Measurements from ENCODE around the gene SYTL1. TPM values are rescaled to one million over a fixed set of nuclear protein-coding genes. Genes with fewer than 3 reads are reported as not detected.

SYTL1 gene
- total RNA-seq, 2 experiments from 2014 or later: 83.5 to 106 TPM

GRCh38 chr1:27302612-27303011 is 39.2 kb upstream of the SYTL1 start:
- Mint-ChIP-seq H3K9me3 (no peaks in the 10 kb centered on the region), H3K36me3 (ENCODE audit: low read depth) (peaks cover 3% of the 10 kb centered on the region), H3K27ac (no peak overlapping the region), H3K4me1 (peaks cover 1% of the 10 kb centered on the region), H3K27me3 (no peaks in the 10 kb centered on the region), H3K4me3 (no peak overlapping the region)
- DNase-seq: no peak
- POLR2A ChIA-PET: no interaction called here
- CTCF ChIA-PET: interaction anchor here (0.7 to 7.5 kb wide), 13 partner anchors 9 to 670 kb away, joined by 3 to 112 read pairs (median 5); partner anchors contain the start of genes GPR3 and MAP3K6

- no peak for DNase-seq
- Mint-ChIP-seq H3K36me3 (ENCODE audit: low read depth) (peaks cover 3% of the 10 kb centered on the region), H3K27ac (no peak overlapping the region), H3K4me1 (peaks cover 1% of the 10 kb centered on the region), H3K27me3 (no peaks in the 10 kb centered on the region), H3K9me3 (no peaks in the 10 kb centered on the region), H3K4me3 (no peak overlapping the region)
- POLR2A ChIA-PET: no interaction called here
- CTCF ChIA-PET: interaction anchor here (1.2 to 5.3 kb wide), 6 partner anchors 54 to 306 kb away, joined by 3 to 33 read pairs (median 7); partner anchors contain the start of gene MAP3K6
These were observed 38.3 kb upstream of the SYTL1 start for GRCh38 chr1:27303509-27303908.

GRCh38 chr1:27306071-27306470 is 35.8 kb upstream of the SYTL1 start:
- DNase-seq: no peak
- Mint-ChIP-seq H3K4me1 (no peaks in the 10 kb centered on the region), H3K36me3 (ENCODE audit: low read depth) (peaks cover 3% of the 10 kb centered on the region), H3K4me3 (no peak overlapping the region), H3K9me3 (no peaks in the 10 kb centered on the region), H3K27ac (no peak overlapping the region), H3K27me3 (no peaks in the 10 kb centered on the region)
- ChIA-PET POLR2A (no interaction called here), CTCF (interaction anchor here (0.5 to 2.6 kb wide), 5 partner anchors 10 to 474 kb away, joined by 3 to 12 read pairs (median 5); partner anchors contain the start of gene MAP3K6)

GRCh38 chr1:27306892-27307761 is 34.7 kb upstream of the SYTL1 start:
- ChIA-PET CTCF (interaction anchor here (0.6 to 2.6 kb wide), 9 partner anchors 11 to 784 kb away, joined by 3 to 12 read pairs (median 3); partner anchors contain the start of genes CD164L2 and MAP3K6), POLR2A (no interaction called here)

GRCh38 chr1:27307874-27308598 is 33.8 kb upstream of the SYTL1 start:
- H3K4me1 Mint-ChIP-seq: no peaks in the 10 kb centered on the region
- no peak overlapping the region for H3K4me3 Mint-ChIP-seq
- ChIA-PET POLR2A (interaction anchor here (0.7 kb wide), 1 partner anchor 294 kb away, joined by 7 read pairs; no protein-coding TSS in a partner anchor), CTCF (interaction anchor here (0.6 to 2.6 kb wide), 9 partner anchors 10 to 88 kb away, joined by 3 to 12 read pairs (median 4); partner anchors contain the start of gene MAP3K6)
- no peaks in the 10 kb centered on the region for H3K36me3 Mint-ChIP-seq (ENCODE audit: low read depth)
- H3K27me3 Mint-ChIP-seq: no peaks in the 10 kb centered on the region
- H3K9me3 Mint-ChIP-seq: no peaks in the 10 kb centered on the region
- DNase-seq: no peak
- no peak overlapping the region for H3K27ac Mint-ChIP-seq

More at GRCh38 chr1:27306892-27307761, 34.7 kb upstream of the SYTL1 start:
- Mint-ChIP-seq H3K27me3 (no peaks in the 10 kb centered on the region), H3K36me3 (ENCODE audit: low read depth) (peaks cover 2% of the 10 kb centered on the region), H3K27ac (no peak overlapping the region), H3K4me1 (no peaks in the 10 kb centered on the region), H3K9me3 (no peaks in the 10 kb centered on the region), H3K4me3 (no peak overlapping the region)
- DNase-seq: no peak

GRCh38 chr1:27314169-27314568 is 27.7 kb upstream of the SYTL1 start:
- no peak for DNase-seq
- Mint-ChIP-seq H3K27me3 (peaks cover 3% of the 10 kb centered on the region), H3K27ac (no peak overlapping the region), H3K4me1 (no peaks in the 10 kb centered on the region), H3K36me3 (ENCODE audit: low read depth) (no peaks in the 10 kb centered on the region), H3K9me3 (no peaks in the 10 kb centered on the region), H3K4me3 (no peak overlapping the region)
- ChIA-PET POLR2A (no interaction called here), CTCF (interaction anchor here (0.6 to 2.1 kb wide), 4 partner anchors 10 to 209 kb away, joined by 3 to 9 read pairs (median 4); no protein-coding TSS in a partner anchor)

GRCh38 chr1:27314737-27315136 is 27.1 kb upstream of the SYTL1 start:
- Mint-ChIP-seq H3K9me3 (no peaks in the 10 kb centered on the region), H3K36me3 (ENCODE audit: low read depth) (no peaks in the 10 kb centered on the region), H3K4me1 (no peaks in the 10 kb centered on the region), H3K27me3 (peaks cover 3% of the 10 kb centered on the region), H3K4me3 (no peak overlapping the region), H3K27ac (no peak overlapping the region)
- ChIA-PET POLR2A (no interaction called here), CTCF (interaction anchor here (0.6 to 2.1 kb wide), 5 partner anchors 11 to 18 kb away, joined by 3 to 9 read pairs (median 4); no protein-coding TSS in a partner anchor)
- DNase-seq: no peak

- H3K27me3 Mint-ChIP-seq: peaks cover 3% of the 10 kb centered on the region
- H3K27ac Mint-ChIP-seq: no peak overlapping the region
- no peaks in the 10 kb centered on the region for H3K9me3 Mint-ChIP-seq
- POLR2A ChIA-PET: no interaction called here
- DNase-seq: no peak
- CTCF ChIA-PET: interaction anchor here (0.6 to 3.0 kb wide), 6 partner anchors 16 to 1446 kb away, joined by 3 to 14 read pairs (median 5); no protein-coding TSS in a partner anchor
- H3K4me3 Mint-ChIP-seq: no peak overlapping the region
- no peaks in the 10 kb centered on the region for H3K36me3 Mint-ChIP-seq (ENCODE audit: low read depth)
- peaks cover 9% of the 10 kb centered on the region for H3K4me1 Mint-ChIP-seq
These were observed 25.0 kb upstream of the SYTL1 start for GRCh38 chr1:27316860-27317259.

- H3K4me3 Mint-ChIP-seq: no peak overlapping the region
- peaks cover 14% of the 10 kb centered on the region for H3K4me1 Mint-ChIP-seq
- ChIA-PET POLR2A (no interaction called here), CTCF (interaction anchor here (0.5 to 3.0 kb wide), 6 partner anchors 11 to 216 kb away, joined by 3 to 14 read pairs (median 6); no protein-coding TSS in a partner anchor)
- H3K27ac Mint-ChIP-seq: no peak overlapping the region
- DNase-seq: no peak
- peaks cover 3% of the 10 kb centered on the region for H3K27me3 Mint-ChIP-seq
- H3K36me3 Mint-ChIP-seq (ENCODE audit: low read depth): peaks cover 7% of the 10 kb centered on the region
- H3K9me3 Mint-ChIP-seq: no peaks in the 10 kb centered on the region
These were observed 23.7 kb upstream of the SYTL1 start for GRCh38 chr1:27318136-27318535.

- Mint-ChIP-seq H3K36me3 (ENCODE audit: low read depth) (peaks cover 7% of the 10 kb centered on the region), H3K27ac (no peak overlapping the region), H3K4me3 (no peak overlapping the region), H3K4me1 (peaks cover 17% of the 10 kb centered on the region), H3K27me3 (peaks cover 3% of the 10 kb centered on the region), H3K9me3 (no peaks in the 10 kb centered on the region)
- ChIA-PET CTCF (interaction anchor here (0.5 to 3.0 kb wide), 5 partner anchors 11 to 122 kb away, joined by 3 to 14 read pairs (median 6); no protein-coding TSS in a partner anchor), POLR2A (no interaction called here)
- DNase-seq: no peak
These were observed 23.2 kb upstream of the SYTL1 start for GRCh38 chr1:27318596-27318995.

GRCh38 chr1:27321813-27322568 is 19.8 kb upstream of the SYTL1 start, which contains the start of gene TMEM222:
TMEM222 (plus strand) TSS chr1:27322163; CDS start chr1:27322198, 35 bp downstream.
- peak within 1 kb of the TSS; percentile 97 for H3K4me3 Mint-ChIP-seq
- H3K36me3 Mint-ChIP-seq (ENCODE audit: low read depth): peaks cover 29% of the 10 kb centered on the region
- ChIA-PET POLR2A (interaction anchor here (1.0 kb wide), 1 partner anchor 11 kb away, joined by 6 read pairs; no protein-coding TSS in a partner anchor), CTCF (interaction anchor here (0.9 to 2.0 kb wide), 6 partner anchors 11 to 278 kb away, joined by 3 to 21 read pairs (median 4); partner anchors contain the start of gene SYTL1)
- H3K27me3 Mint-ChIP-seq: peaks cover 3% of the 10 kb centered on the region
- H3K4me1 Mint-ChIP-seq: peaks cover 44% of the 10 kb centered on the region
- H3K9me3 Mint-ChIP-seq: no peaks in the 10 kb centered on the region
- H3K27ac Mint-ChIP-seq: peak within 1 kb of the TSS; percentile 92
- peak; percentile 97 for DNase-seq
